ENCODE results near the gene PARD3.
"Not testable (repeated sequence)": the region's sequence is repeated elsewhere in the genome, so short reads cannot be mapped to it uniquely, and the experiment has no call there.

The PARD3 gene

DNA sequence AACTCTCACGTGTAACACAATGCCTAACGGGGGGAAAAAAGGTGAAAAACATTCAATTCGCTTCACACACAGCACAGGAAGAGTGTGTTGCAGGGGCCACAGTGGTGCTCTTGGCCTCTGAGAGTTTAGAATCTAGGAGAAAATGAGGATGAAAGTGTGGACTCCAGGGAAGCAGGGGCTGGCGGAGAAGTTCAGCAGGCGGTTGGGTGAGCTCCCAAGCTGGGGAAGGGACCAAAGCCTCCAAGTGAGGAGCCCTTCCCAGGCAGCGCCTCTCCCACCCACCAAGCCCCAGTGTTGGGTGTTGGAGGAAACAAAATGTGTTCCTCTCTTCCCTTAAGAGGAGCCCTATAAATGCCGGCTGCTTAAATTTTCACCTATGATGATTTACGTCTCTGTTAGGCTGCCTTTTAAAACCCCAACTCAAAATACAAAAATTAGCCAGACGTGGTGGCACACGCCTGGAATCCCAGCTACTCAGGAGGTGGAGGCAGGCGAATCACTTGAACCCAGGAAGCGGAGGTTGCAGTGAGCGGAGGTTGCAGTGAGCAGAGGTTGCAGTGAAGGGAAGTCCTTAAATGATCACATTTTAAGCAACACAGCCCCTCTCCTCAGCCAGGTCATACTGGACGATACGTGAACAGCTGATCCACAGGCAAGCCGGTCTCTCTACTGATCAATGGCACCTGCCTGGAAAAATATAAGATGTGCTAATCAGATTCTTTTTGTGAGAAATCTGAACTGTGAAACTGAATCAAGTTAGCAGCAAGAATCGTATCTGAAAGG is 735.2 kb downstream of the PARD3 start:
- Histone ChIP-seq H3K27ac (ENCODE audit: insufficient read depth, low read length, poor library complexity, severe bottlenecking) (no peak overlapping the region), H3K27me3 (replicated peaks; ENCODE audit: control insufficient read depth, insufficient read depth, low read length, poor library complexity, severe bottlenecking) (no peaks in the 10 kb centered on the region), H3K9me3 (ENCODE audit: control insufficient read depth, low read length) (no peaks in the 10 kb centered on the region), H3K4me3 (ENCODE audit: insufficient read depth, low read depth, low read length, poor library complexity, severe bottlenecking) (no peak overlapping the region), H3K4me1 (ENCODE audit: control insufficient read depth, insufficient read depth, low read length, poor library complexity, severe bottlenecking) (no peaks in the 10 kb centered on the region), H3K36me3 (ENCODE audit: control insufficient read depth, insufficient read depth, low read length) (no peaks in the 10 kb centered on the region)
- no peak for DNase-seq

- H3K9me3 ChIP-seq (ENCODE audit: control insufficient read depth, low read length) = no peaks in the 10 kb centered on the region
- no peak overlapping the region for H3K27ac ChIP-seq (ENCODE audit: insufficient read depth, low read length, poor library complexity, severe bottlenecking)
- no peak for DNase-seq
- no peaks in the 10 kb centered on the region for H3K36me3 ChIP-seq (ENCODE audit: control insufficient read depth, insufficient read depth, low read length)
- H3K4me1 ChIP-seq (ENCODE audit: control insufficient read depth, insufficient read depth, low read length, poor library complexity, severe bottlenecking) = no peaks in the 10 kb centered on the region
- H3K4me3 ChIP-seq (ENCODE audit: insufficient read depth, low read depth, low read length, poor library complexity, severe bottlenecking) = no peak overlapping the region
- no peaks in the 10 kb centered on the region for H3K27me3 ChIP-seq (replicated peaks; ENCODE audit: control insufficient read depth, insufficient read depth, low read length, poor library complexity, severe bottlenecking)
Measured at GRCh38 chr10:34078745-34079470, 736.2 kb downstream of the PARD3 start.

GRCh38 chr10:34078017-34078744 is 736.9 kb downstream of the PARD3 start:
- Histone ChIP-seq H3K36me3 (ENCODE audit: control insufficient read depth, insufficient read depth, low read length) (no peaks in the 10 kb centered on the region), H3K4me1 (ENCODE audit: control insufficient read depth, insufficient read depth, low read length, poor library complexity, severe bottlenecking) (no peaks in the 10 kb centered on the region), H3K27me3 (replicated peaks; ENCODE audit: control insufficient read depth, insufficient read depth, low read length, poor library complexity, severe bottlenecking) (no peaks in the 10 kb centered on the region), H3K27ac (ENCODE audit: insufficient read depth, low read length, poor library complexity, severe bottlenecking) (no peak overlapping the region), H3K4me3 (ENCODE audit: insufficient read depth, low read depth, low read length, poor library complexity, severe bottlenecking) (no peak overlapping the region), H3K9me3 (ENCODE audit: control insufficient read depth, low read length) (no peaks in the 10 kb centered on the region)
- no peak for DNase-seq

GRCh38 chr10:34076443-34076842 is 738.7 kb downstream of the PARD3 start:
- Histone ChIP-seq H3K36me3 (ENCODE audit: control insufficient read depth, insufficient read depth, low read length) (no peaks in the 10 kb centered on the region), H3K27ac (ENCODE audit: insufficient read depth, low read length, poor library complexity, severe bottlenecking) (no peak overlapping the region), H3K4me1 (ENCODE audit: control insufficient read depth, insufficient read depth, low read length, poor library complexity, severe bottlenecking) (no peaks in the 10 kb centered on the region), H3K27me3 (replicated peaks; ENCODE audit: control insufficient read depth, insufficient read depth, low read length, poor library complexity, severe bottlenecking) (no peaks in the 10 kb centered on the region), H3K4me3 (ENCODE audit: insufficient read depth, low read depth, low read length, poor library complexity, severe bottlenecking) (no peak overlapping the region), H3K9me3 (ENCODE audit: control insufficient read depth, low read length) (no peaks in the 10 kb centered on the region)
- DNase-seq = no peak

DNA sequence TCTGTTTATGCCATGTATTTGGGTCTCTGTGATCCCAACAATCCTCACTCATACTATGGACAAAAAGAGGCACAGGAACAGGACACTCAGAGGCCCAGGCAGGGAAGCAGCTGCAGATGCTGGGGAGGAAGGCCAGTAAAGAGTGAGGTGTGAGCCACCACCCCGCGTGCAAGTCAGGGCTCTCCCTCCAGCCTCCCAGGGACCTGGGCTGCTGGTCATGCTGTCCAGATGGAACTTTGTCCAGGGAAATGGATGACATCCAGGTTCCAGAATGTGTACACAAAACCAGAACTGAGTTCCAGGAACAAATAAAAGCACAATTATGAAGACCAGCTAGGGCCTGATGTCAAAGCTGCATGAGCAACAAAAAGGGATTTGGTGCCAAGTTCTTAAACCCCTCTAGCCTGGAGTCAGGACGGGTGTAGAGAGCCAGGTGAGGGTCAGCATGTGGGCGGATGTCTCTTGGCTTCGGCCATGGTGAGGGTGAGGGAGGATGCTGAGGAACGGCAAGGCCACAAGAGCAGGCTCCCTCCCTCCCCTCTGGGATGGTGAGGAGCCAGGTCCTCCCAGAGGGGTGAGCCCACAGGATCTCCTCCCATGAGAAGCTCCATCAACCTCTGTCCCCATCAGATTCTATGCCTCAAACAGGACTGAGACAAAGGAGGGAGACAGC is 739.7 kb downstream of the PARD3 start:
- no peaks in the 10 kb centered on the region for H3K4me1 ChIP-seq (ENCODE audit: control insufficient read depth, insufficient read depth, low read length, poor library complexity, severe bottlenecking)
- no peaks in the 10 kb centered on the region for H3K36me3 ChIP-seq (ENCODE audit: control insufficient read depth, insufficient read depth, low read length)
- H3K27ac ChIP-seq (ENCODE audit: insufficient read depth, low read length, poor library complexity, severe bottlenecking) = no peak overlapping the region
- no peaks in the 10 kb centered on the region for H3K27me3 ChIP-seq (replicated peaks; ENCODE audit: control insufficient read depth, insufficient read depth, low read length, poor library complexity, severe bottlenecking)
- no peak overlapping the region for H3K4me3 ChIP-seq (ENCODE audit: insufficient read depth, low read depth, low read length, poor library complexity, severe bottlenecking)
- H3K9me3 ChIP-seq (ENCODE audit: control insufficient read depth, low read length) = no peaks in the 10 kb centered on the region
- DNase-seq = no peak

- H3K36me3 ChIP-seq (ENCODE audit: control insufficient read depth, insufficient read depth, low read length) = no peaks in the 10 kb centered on the region
- no peak for DNase-seq
- H3K27ac ChIP-seq (ENCODE audit: insufficient read depth, low read length, poor library complexity, severe bottlenecking) = no peak overlapping the region
- H3K4me1 ChIP-seq (ENCODE audit: control insufficient read depth, insufficient read depth, low read length, poor library complexity, severe bottlenecking) = no peaks in the 10 kb centered on the region
- H3K9me3 ChIP-seq (ENCODE audit: control insufficient read depth, low read length) = no peaks in the 10 kb centered on the region
- no peak overlapping the region for H3K4me3 ChIP-seq (ENCODE audit: insufficient read depth, low read depth, low read length, poor library complexity, severe bottlenecking)
- H3K27me3 ChIP-seq (replicated peaks; ENCODE audit: control insufficient read depth, insufficient read depth, low read length, poor library complexity, severe bottlenecking) = no peaks in the 10 kb centered on the region
Measured at GRCh38 chr10:34074051-34074450, 741.0 kb downstream of the PARD3 start.

- not testable (repeated sequence) for H3K36me3 ChIP-seq (ENCODE audit: control insufficient read depth, insufficient read depth, low read length); DNase-seq; H3K27ac ChIP-seq (ENCODE audit: insufficient read depth, low read length, poor library complexity, severe bottlenecking); H3K4me1 ChIP-seq (ENCODE audit: control insufficient read depth, insufficient read depth, low read length, poor library complexity, severe bottlenecking); H3K27me3 ChIP-seq (replicated peaks; ENCODE audit: control insufficient read depth, insufficient read depth, low read length, poor library complexity, severe bottlenecking); H3K4me3 ChIP-seq (ENCODE audit: insufficient read depth, low read depth, low read length, poor library complexity, severe bottlenecking); H3K9me3 ChIP-seq (ENCODE audit: control insufficient read depth, low read length)
Measured at GRCh38 chr10:34067741-34068140, 747.4 kb downstream of the PARD3 start.

DNA sequence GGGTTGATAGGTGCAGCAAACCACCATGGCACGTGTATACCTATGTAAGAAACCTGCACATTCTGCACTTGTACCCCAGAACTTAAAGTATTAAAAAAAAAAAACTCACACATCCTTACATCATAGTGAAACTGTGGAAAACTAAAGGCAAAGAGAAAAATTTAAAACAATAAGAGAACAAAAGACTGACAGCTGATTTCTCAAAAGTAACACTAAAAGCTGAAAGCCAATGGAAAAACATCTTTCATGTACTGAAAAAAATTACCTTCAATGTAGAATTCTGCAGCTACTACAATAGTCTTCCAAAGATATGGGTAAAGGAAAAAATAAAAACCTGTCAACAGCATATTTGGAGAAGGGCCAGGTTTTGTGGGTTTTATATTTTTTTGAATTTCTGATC is 751.5 kb downstream of the PARD3 start:
- no peak for DNase-seq
- no peak overlapping the region for H3K4me3 ChIP-seq (ENCODE audit: insufficient read depth, low read depth, low read length, poor library complexity, severe bottlenecking)
- H3K4me1 ChIP-seq (ENCODE audit: control insufficient read depth, insufficient read depth, low read length, poor library complexity, severe bottlenecking) = no peaks in the 10 kb centered on the region
- H3K9me3 ChIP-seq (ENCODE audit: control insufficient read depth, low read length) = no peaks in the 10 kb centered on the region
- H3K36me3 ChIP-seq (ENCODE audit: control insufficient read depth, insufficient read depth, low read length) = no peaks in the 10 kb centered on the region
- no peaks in the 10 kb centered on the region for H3K27me3 ChIP-seq (replicated peaks; ENCODE audit: control insufficient read depth, insufficient read depth, low read length, poor library complexity, severe bottlenecking)
- no peak overlapping the region for H3K27ac ChIP-seq (ENCODE audit: insufficient read depth, low read length, poor library complexity, severe bottlenecking)

GRCh38 chr10:34061841-34062240 is 753.3 kb downstream of the PARD3 start:
- DNase-seq = no peak
- no peak overlapping the region for H3K27ac ChIP-seq (ENCODE audit: insufficient read depth, low read length, poor library complexity, severe bottlenecking)
- no peak overlapping the region for H3K4me3 ChIP-seq (ENCODE audit: insufficient read depth, low read depth, low read length, poor library complexity, severe bottlenecking)
- H3K9me3 ChIP-seq (ENCODE audit: control insufficient read depth, low read length) = no peaks in the 10 kb centered on the region
- no peaks in the 10 kb centered on the region for H3K4me1 ChIP-seq (ENCODE audit: control insufficient read depth, insufficient read depth, low read length, poor library complexity, severe bottlenecking)
- no peaks in the 10 kb centered on the region for H3K36me3 ChIP-seq (ENCODE audit: control insufficient read depth, insufficient read depth, low read length)
- H3K27me3 ChIP-seq (replicated peaks; ENCODE audit: control insufficient read depth, insufficient read depth, low read length, poor library complexity, severe bottlenecking) = no peaks in the 10 kb centered on the region
